ENCODE data around the gene ASXL1. TPM values are rescaled to one million over a fixed set of nuclear protein-coding genes. Genes with fewer than 3 reads are reported as not detected.
"Not testable (repeated sequence)": the region's sequence is repeated elsewhere in the genome, so short reads cannot be mapped to it uniquely, and the experiment has no call there.

ASXL1 gene
- polyA plus RNA-seq, 3 donors, result 1.8 to 47.1 (median 2.8) TPM

DNA sequence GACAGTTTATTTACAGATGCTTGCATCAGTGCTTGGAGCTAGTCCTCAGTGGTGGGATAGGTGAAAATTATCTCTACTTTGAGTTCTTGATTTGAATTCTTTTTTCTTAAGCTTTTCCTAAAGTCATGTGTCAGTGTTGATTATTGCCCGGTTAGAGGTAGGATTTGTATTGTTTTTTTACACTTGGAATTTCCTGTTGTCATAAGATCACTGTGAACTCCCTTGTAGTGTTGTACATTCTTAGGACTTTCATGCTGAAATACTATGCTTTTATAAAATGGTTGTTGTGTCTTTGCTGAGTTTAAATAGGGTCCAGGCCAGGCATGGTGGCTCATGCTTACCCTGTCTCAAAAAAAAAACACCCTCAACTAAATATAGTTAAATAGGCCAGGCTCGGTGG lies 20.3 kb downstream of the ASXL1 start:
- H3K4me1 Mint-ChIP-seq, result no peaks in the 10 kb centered on the region

DNA sequence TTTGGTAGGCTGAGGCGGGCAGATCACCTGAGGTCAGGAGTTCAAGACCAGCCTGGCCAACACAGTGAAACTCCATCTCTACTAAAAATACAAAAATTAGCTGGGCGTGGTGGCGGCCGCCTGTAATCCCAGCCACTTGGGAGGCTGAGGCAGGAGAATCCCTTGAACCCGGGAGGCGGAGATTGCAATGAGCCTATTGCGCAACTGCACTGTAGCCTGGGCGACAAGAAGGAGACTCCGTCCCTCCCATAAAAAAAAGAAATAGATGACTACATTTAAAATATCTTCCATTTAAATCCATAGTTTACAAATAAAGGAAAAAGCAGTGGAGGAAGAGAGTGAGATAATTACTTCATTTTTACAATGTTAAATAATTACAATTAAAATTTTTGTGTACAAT lies 21.9 kb downstream of the ASXL1 start:
- intact Hi-C loops (cut with micrococcal nuclease); H3K27me3 Mint-ChIP-seq (ENCODE audit: low read depth in 3 of 3); H3K4me3 ChIP-seq (replicated peaks in 1 of 3; ENCODE audit: low read depth in 2 of 3, low read length in 3 of 3); H3K4me1 ChIP-seq (ENCODE audit: control insufficient read depth in 1 of 2, insufficient read depth in 2 of 2, low read length in 2 of 2); H3K9me3 Mint-ChIP-seq; H3K4me2 ChIP-seq (replicated peaks; ENCODE audit: extremely low read depth, low read length, poor library complexity, severe bottlenecking); DNase-seq; H2AFZ ChIP-seq (ENCODE audit: insufficient read depth, low read depth, low read length, poor library complexity, severe bottlenecking); H3K9ac ChIP-seq (ENCODE audit: insufficient read depth, low read length, poor library complexity, severe bottlenecking); H3K27me3 ChIP-seq (ENCODE audit: control insufficient read depth in 2 of 2, insufficient read depth in 2 of 2, low read length in 2 of 2); H3K27ac ChIP-seq (ENCODE audit: low read depth in 1 of 2, low read length in 2 of 2); H3K4me3 Mint-ChIP-seq; H3K4me1 Mint-ChIP-seq; H3K9me3 ChIP-seq (replicated peaks in 1 of 2; ENCODE audit: control insufficient read depth in 1 of 2, insufficient read depth in 1 of 2, low read length in 2 of 2): not testable (repeated sequence)
- peaks cover 13 to 63% of the 10 kb centered on the region in 2 donors for H3K36me3 ChIP-seq (replicated peaks in 1 of 2; ENCODE audit: control insufficient read depth in 1 of 2, insufficient read depth in 2 of 2, low read length in 2 of 2)
- peak overlapping the region in 1 of 7 donors; percentile 6 for H3K27ac Mint-ChIP-seq
- peaks cover 28% of the 10 kb centered on the region for H3K79me2 ChIP-seq (ENCODE audit: insufficient read depth, low read length)
- peaks cover 23 to 59% of the 10 kb centered on the region in 2 donors for H3K36me3 Mint-ChIP-seq
- 71% methylated on average over 4 of the region's 9 CpGs for WGBS (ENCODE audit: insufficient coverage)
- peaks cover 14% of the 10 kb centered on the region for H4K20me1 ChIP-seq (ENCODE audit: insufficient read depth, low read length)

More for the DNA sequence above, 20.3 kb downstream of the ASXL1 start:
- intact Hi-C loops (cut with micrococcal nuclease), result no loop called here
- H3K4me2 ChIP-seq (replicated peaks; ENCODE audit: extremely low read depth, low read length, poor library complexity, severe bottlenecking), result no peak overlapping the region
- Mint-ChIP-seq H3K9me3 (no peaks in the 10 kb centered on the region), H3K4me3 (no peak overlapping the region), H3K36me3 (peaks cover 20 to 60% of the 10 kb centered on the region in 2 donors), H3K27ac (peak overlapping the region in 1 of 7 donors; percentile 25), H3K27me3 (ENCODE audit: low read depth in 3 of 3) (no peaks in the 10 kb centered on the region)
- no peak overlapping the region for H3K4me3 ChIP-seq (replicated peaks in 1 of 3; ENCODE audit: low read depth in 2 of 3, low read length in 3 of 3)
- no peaks in the 10 kb centered on the region for H3K27me3 ChIP-seq (ENCODE audit: control insufficient read depth in 2 of 2, insufficient read depth in 2 of 2, low read length in 2 of 2)
- peaks cover 6% of the 10 kb centered on the region for H4K20me1 ChIP-seq (ENCODE audit: insufficient read depth, low read length)
- H3K27ac ChIP-seq (ENCODE audit: low read depth in 1 of 2, low read length in 2 of 2), result no peak overlapping the region
- H3K9ac ChIP-seq (ENCODE audit: insufficient read depth, low read length, poor library complexity, severe bottlenecking), result no peak overlapping the region
- peaks cover 19 to 64% of the 10 kb centered on the region in 2 donors for H3K36me3 ChIP-seq (replicated peaks in 1 of 2; ENCODE audit: control insufficient read depth in 1 of 2, insufficient read depth in 2 of 2, low read length in 2 of 2)
- TF ChIP-seq, protein P1, sequence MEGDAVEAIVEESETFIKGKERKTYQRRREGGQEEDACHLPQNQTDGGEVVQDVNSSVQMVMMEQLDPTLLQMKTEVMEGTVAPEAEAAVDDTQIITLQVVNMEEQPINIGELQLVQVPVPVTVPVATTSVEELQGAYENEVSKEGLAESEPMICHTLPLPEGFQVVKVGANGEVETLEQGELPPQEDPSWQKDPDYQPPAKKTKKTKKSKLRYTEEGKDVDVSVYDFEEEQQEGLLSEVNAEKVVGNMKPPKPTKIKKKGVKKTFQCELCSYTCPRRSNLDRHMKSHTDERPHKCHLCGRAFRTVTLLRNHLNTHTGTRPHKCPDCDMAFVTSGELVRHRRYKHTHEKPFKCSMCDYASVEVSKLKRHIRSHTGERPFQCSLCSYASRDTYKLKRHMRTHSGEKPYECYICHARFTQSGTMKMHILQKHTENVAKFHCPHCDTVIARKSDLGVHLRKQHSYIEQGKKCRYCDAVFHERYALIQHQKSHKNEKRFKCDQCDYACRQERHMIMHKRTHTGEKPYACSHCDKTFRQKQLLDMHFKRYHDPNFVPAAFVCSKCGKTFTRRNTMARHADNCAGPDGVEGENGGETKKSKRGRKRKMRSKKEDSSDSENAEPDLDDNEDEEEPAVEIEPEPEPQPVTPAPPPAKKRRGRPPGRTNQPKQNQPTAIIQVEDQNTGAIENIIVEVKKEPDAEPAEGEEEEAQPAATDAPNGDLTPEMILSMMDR (IDR thresholded peaks at IDR 0.05), result no peak
- H3K79me2 ChIP-seq (ENCODE audit: insufficient read depth, low read length), result peaks cover 20% of the 10 kb centered on the region
- H3K9me3 ChIP-seq (replicated peaks in 1 of 2; ENCODE audit: control insufficient read depth in 1 of 2, insufficient read depth in 1 of 2, low read length in 2 of 2), result no peaks in the 10 kb centered on the region
- WGBS (ENCODE audit: insufficient coverage), result 100% methylated on average over 1 of the region's 2 CpGs
- H2AFZ ChIP-seq (ENCODE audit: insufficient read depth, low read depth, low read length, poor library complexity, severe bottlenecking), result no peak overlapping the region
- no peaks in the 10 kb centered on the region for H3K4me1 ChIP-seq (ENCODE audit: control insufficient read depth in 1 of 2, insufficient read depth in 2 of 2, low read length in 2 of 2)
- DNase-seq, result no peak
